Hepatocyte (in vitro differentiated cells): Measurements from ENCODE around the gene SHROOM3.
"Not testable (repeated sequence)": the region's sequence is repeated elsewhere in the genome, so short reads cannot be mapped to it uniquely, and the experiment has no call there.

Source experiments
- CTCF ChIP-seq: fragments of 200-600 bp; sonication (generic); IDR thresholded peaks from 2 replicates; pipeline ENCODE4 v1.5.1; 2016; ENCODE audit warnings: antibody characterized with exemption, mild to moderate bottlenecking; ENCODE audit not compliant: poor library complexity
- EZH2 ChIP-seq: fragments of 200-600 bp; sonication (generic); IDR thresholded peaks from 2 replicates; pipeline ENCODE4 v1.6.1; 2016; ENCODE audit warnings: antibody characterized with exemption, mild to moderate bottlenecking, borderline replicate concordance

DNA sequence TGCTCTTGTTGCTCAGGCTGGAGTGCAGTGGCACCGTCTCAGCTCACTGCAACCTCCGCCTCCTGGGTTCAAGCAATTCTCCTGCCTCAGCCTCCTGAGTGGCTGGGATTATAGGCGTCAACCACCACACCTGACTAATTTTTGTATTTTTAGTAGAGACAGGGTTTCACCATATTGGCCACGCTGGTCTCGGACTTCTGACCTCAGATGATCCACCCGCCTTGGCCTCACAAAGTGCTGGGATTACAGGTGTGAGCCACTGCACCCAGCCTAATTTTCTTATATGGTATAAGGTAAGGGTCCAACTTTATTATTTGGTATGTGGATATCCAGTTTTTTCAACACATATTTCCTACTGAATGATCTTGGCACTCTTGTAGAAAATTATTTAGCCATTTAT, 19.0 kb downstream of the SHROOM3 start:
- not testable (repeated sequence) for TF ChIP-seq CTCF, EZH2
